Thoracic aorta (tissue), 2 donors: ENCODE data around the gene TVP23C. TPM values are rescaled to one million over a fixed set of nuclear protein-coding genes. Genes with fewer than 3 reads are reported as not detected.
"Not testable (repeated sequence)": the region's sequence is repeated elsewhere in the genome, so short reads cannot be mapped to it uniquely, and the experiment has no call there.

ENCODE experiments used
- ATAC-seq: fragments of 150-250 bp; one replicate; pipeline ENCODE4 v1.8.0; 2017; ENCODE audit warnings: low read depth; ENCODE audit not compliant: insufficient number of reproducible peaks, low FRiP score
- DNase-seq: peaks from one replicate; pipeline ENCODE4 v3.0.0-alpha.2; 2020; ENCODE audit warnings: low spot score
- H3K27ac ChIP-seq, 2 donors: fragments of 200-600 bp; sonication (generic); 1 replicate in 1 of 2; 2 replicates in 1 of 2; pipeline ENCODE4 v1.5.1; 2016; ENCODE audit warnings: mild to moderate bottlenecking in 2 of 2, moderate library complexity in 2 of 2
- H3K27me3 ChIP-seq: fragments of 200-600 bp; sonication (generic); replicated peaks from 2 replicates; pipeline ENCODE4 v1.6.0; 2016; ENCODE audit warnings: mild to moderate bottlenecking; ENCODE audit not compliant: insufficient read depth
- H3K36me3 ChIP-seq: fragments of 200-600 bp; sonication (generic); one replicate; pipeline ENCODE4 v1.5.1; 2016
- H3K4me1 ChIP-seq, 2 donors: fragments of 200-600 bp; sonication (generic); 1 replicate in 1 of 2; 2 replicates in 1 of 2; pipeline versions ENCODE4 v1.5.1 to v1.6.0; 2016; ENCODE audit warnings: low read depth in 2 of 2, mild to moderate bottlenecking in 1 of 2; ENCODE audit not compliant: control insufficient read depth in 1 of 2
- H3K4me3 ChIP-seq: fragments of 200-600 bp; sonication (generic); 2 replicates; pipeline ENCODE4 v1.5.1; 2016; ENCODE audit warnings: mild to moderate bottlenecking
- H3K9me3 ChIP-seq: fragments of 200-600 bp; sonication (generic); 2 replicates; pipeline ENCODE4 v1.5.1; 2016
- CTCF ChIP-seq: fragments of 200-600 bp; sonication (generic); IDR thresholded peaks from one replicate; pipeline ENCODE4 v1.5.1; 2019; ENCODE audit warnings: antibody characterized with exemption
- total RNA-seq, 2 donors: library from RNA; depleted of rRNA; stranded (reverse); fragments of >200 nt; gene quantifications; one replicate each; pipeline versions ENCODE4 v1.1.0 to v1.2.3, GENCODE V29; 2016

TVP23C gene
- total RNA-seq, 2 donors from 2014 or later, result 27.1 to 52.5 TPM

DNA sequence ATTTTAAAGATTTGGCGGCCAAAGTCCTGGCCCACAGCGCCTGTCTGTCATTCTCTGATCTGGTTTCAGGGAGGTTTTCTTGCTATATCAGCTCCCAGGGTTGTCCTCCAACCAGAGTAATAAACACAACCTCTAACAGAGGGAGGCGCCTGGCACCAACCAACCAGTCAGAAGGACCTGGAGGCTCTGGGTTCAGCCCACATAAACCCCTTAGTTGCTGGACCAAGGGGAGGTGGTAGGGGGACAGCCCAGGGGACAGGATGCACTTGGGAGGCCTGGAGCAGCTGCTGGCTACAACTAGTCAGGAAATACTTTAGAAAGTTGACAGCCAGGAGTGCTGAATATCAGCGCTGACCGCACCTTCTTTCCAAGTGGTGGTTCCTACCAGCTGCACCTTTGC lies 54.2 kb downstream of the TVP23C start:
- H3K4me3 ChIP-seq, result no peak overlapping the region
- ATAC-seq (no peak), DNase-seq (no peak)
- H3K36me3 ChIP-seq, result no peaks in the 10 kb centered on the region
- peaks cover 40 to 64% of the 10 kb centered on the region in 2 donors for H3K4me1 ChIP-seq
- peak overlapping the region; percentile 76 to 86 for H3K27ac ChIP-seq
- H3K27me3 ChIP-seq, result no peaks in the 10 kb centered on the region
- no peaks in the 10 kb centered on the region for H3K9me3 ChIP-seq
- TF ChIP-seq CTCF, result no peak

- ATAC-seq (no peak), DNase-seq (no peak)
- TF ChIP-seq CTCF, result no peak
- Histone ChIP-seq H3K4me3 (peak overlapping the region; percentile 12), H3K9me3 (no peaks in the 10 kb centered on the region), H3K27ac (peak overlapping the region; percentile 76 to 86), H3K4me1 (peaks cover 33 to 58% of the 10 kb centered on the region in 2 donors), H3K27me3 (no peaks in the 10 kb centered on the region), H3K36me3 (no peaks in the 10 kb centered on the region)
Measured at GRCh38 chr17:15508466-15508865, 54.8 kb downstream of the TVP23C start.

GRCh38 chr17:15507896-15508295 lies 55.4 kb downstream of the TVP23C start:
- no peak for TF ChIP-seq CTCF
- no peaks in the 10 kb centered on the region for H3K27me3 ChIP-seq
- peaks cover 33 to 55% of the 10 kb centered on the region in 2 donors for H3K4me1 ChIP-seq
- H3K4me3 ChIP-seq, result no peak overlapping the region
- ATAC-seq, result no peak
- no peak for DNase-seq
- no peaks in the 10 kb centered on the region for H3K36me3 ChIP-seq
- no peaks in the 10 kb centered on the region for H3K9me3 ChIP-seq
- H3K27ac ChIP-seq, result peak overlapping the region; percentile 76 to 86

DNA sequence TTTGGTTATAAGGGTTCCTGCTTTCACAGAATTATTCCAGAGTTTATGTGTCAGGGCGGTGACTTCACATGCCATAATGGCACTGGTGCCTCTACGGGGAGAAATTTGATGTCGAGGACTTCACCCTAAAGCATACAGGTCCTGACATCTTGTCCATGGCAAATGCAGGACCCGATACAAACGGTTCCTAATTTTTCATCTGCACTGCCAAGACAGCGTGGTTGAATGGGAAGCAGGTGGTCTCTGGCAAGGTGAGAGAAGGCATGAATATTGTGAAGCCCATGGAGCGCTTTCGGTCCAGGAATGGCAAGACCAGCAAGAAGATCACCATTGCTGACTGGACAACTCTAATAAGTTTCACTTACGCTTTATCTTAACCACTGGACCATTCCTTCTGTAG lies 56.3 kb downstream of the TVP23C start:
- no peak for DNase-seq

GRCh38 chr17:15505708-15506107 lies 57.6 kb downstream of the TVP23C start:
- H3K27me3 ChIP-seq, ATAC-seq, H3K27ac ChIP-seq, H3K36me3 ChIP-seq, DNase-seq, H3K9me3 ChIP-seq, H3K4me3 ChIP-seq: not testable (repeated sequence)
- peaks cover 28 to 46% of the 10 kb centered on the region in 2 donors for H3K4me1 ChIP-seq

More for the DNA sequence above, 56.3 kb downstream of the TVP23C start:
- Histone ChIP-seq H3K27ac (peak overlapping the region in 1 of 2 donors; percentile 76), H3K36me3 (no peaks in the 10 kb centered on the region), H3K4me1 (peaks cover 28 to 53% of the 10 kb centered on the region in 2 donors), H3K27me3 (no peaks in the 10 kb centered on the region), H3K9me3 (no peaks in the 10 kb centered on the region), H3K4me3 (no peak overlapping the region)
- ATAC-seq, result no peak
- TF ChIP-seq CTCF, result no peak

DNA sequence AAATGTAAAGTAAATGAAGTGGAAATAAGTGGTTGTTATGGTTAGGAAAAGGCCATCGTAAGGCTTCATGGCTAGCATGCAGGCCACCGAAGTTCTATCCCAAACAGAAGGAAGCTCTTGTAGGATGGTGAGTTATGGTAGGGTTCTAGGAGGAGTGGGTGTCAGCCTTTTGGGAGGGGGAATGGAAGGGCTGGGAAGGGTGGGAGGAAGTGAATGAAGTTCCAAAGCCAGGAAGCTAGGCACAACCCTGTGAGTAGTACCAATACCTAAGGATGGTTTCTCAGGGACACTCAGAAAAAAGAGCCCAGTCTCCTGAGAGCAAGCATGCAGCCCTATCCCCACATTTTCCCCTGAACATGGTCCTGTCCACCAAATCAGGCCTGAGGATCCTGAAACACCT lies 59.6 kb downstream of the TVP23C start:
- no peak overlapping the region for H3K27ac ChIP-seq
- ATAC-seq (no peak), DNase-seq (no peak)
- no peaks in the 10 kb centered on the region for H3K27me3 ChIP-seq
- H3K4me3 ChIP-seq, result no peak overlapping the region
- H3K4me1 ChIP-seq, result peaks cover 10 to 26% of the 10 kb centered on the region in 2 donors
- no peaks in the 10 kb centered on the region for H3K9me3 ChIP-seq
- no peaks in the 10 kb centered on the region for H3K36me3 ChIP-seq
- TF ChIP-seq CTCF, result no peak
